ENCODE measurements around the gene INS. TPM values are rescaled to one million over a fixed set of nuclear protein-coding genes. Genes with fewer than 3 reads are reported as not detected.
A peak's percentile ranks its signal among the peaks of the same experiment; 100 is the strongest.
"Not testable (repeated sequence)": the region's sequence is repeated elsewhere in the genome, so short reads cannot be mapped to it uniquely, and the experiment has no call there.

Gene INS
- total RNA-seq, 1 donor: not detected

- no peak for DNase-seq (ENCODE audit: low read depth in 2 of 3, low spot score in 2 of 3)
Observed at GRCh38 chr11:2199466-2200341, 38.7 kb upstream of the INS start.

- DNase-seq (ENCODE audit: low read depth in 2 of 3, low spot score in 2 of 3): peak in 2 of 3 donors; percentile 42 to 51
Observed at GRCh38 chr11:2198621-2199365, 37.8 kb upstream of the INS start.

- DNase-seq (ENCODE audit: low read depth in 2 of 3, low spot score in 2 of 3): peak in 1 of 3 donors; percentile 17
Observed at GRCh38 chr11:2197771-2198520, 36.9 kb upstream of the INS start.

- peak; percentile 36 to 78 (median 73) for DNase-seq (ENCODE audit: low read depth in 2 of 3, low spot score in 2 of 3)
Observed at GRCh38 chr11:2196970-2197770, 36.2 kb upstream of the INS start.

- no peak for DNase-seq (ENCODE audit: low read depth in 2 of 3, low spot score in 2 of 3)
Observed at GRCh38 chr11:2195756-2196088, 34.7 kb upstream of the INS start.

GRCh38 chr11:2194877-2195755, 34.1 kb upstream of the INS start:
- DNase-seq (ENCODE audit: low read depth in 2 of 3, low spot score in 2 of 3): peak in 2 of 3 donors; percentile 53

- not testable (repeated sequence) for DNase-seq (ENCODE audit: low read depth in 2 of 3, low spot score in 2 of 3)
Observed at GRCh38 chr11:2193888-2194595, 33.0 kb upstream of the INS start.

GRCh38 chr11:2193099-2193887, 32.3 kb upstream of the INS start:
- DNase-seq (ENCODE audit: low read depth in 2 of 3, low spot score in 2 of 3): no peak

- no peak for DNase-seq (ENCODE audit: low read depth in 2 of 3, low spot score in 2 of 3)
Observed at GRCh38 chr11:2192435-2192834, 31.4 kb upstream of the INS start.

GRCh38 chr11:2191883-2192282, 30.9 kb upstream of the INS start:
- no peak for DNase-seq (ENCODE audit: low read depth in 2 of 3, low spot score in 2 of 3)

GRCh38 chr11:2190657-2191471, 29.9 kb upstream of the INS start:
- DNase-seq (ENCODE audit: low read depth in 2 of 3, low spot score in 2 of 3): peak in 2 of 3 donors; percentile 19 to 72

- no peak for DNase-seq (ENCODE audit: low read depth in 2 of 3, low spot score in 2 of 3)
Observed at GRCh38 chr11:2189938-2190656, 29.1 kb upstream of the INS start.

- DNase-seq (ENCODE audit: low read depth in 2 of 3, low spot score in 2 of 3): no peak
Observed at GRCh38 chr11:2188745-2189144, 27.7 kb upstream of the INS start.

- DNase-seq (ENCODE audit: low read depth in 2 of 3, low spot score in 2 of 3): no peak
Observed at GRCh38 chr11:2187280-2187707, 26.3 kb upstream of the INS start.

- peak in 2 of 3 donors; percentile 70 to 86 for DNase-seq (ENCODE audit: low read depth in 2 of 3, low spot score in 2 of 3)
Observed at GRCh38 chr11:2186669-2187279, 25.8 kb upstream of the INS start.

All from hematopoietic multipotent progenitor cell (in vitro differentiated cells).